GM19240 (cell line): ENCODE results near the gene CENPO.
A peak's percentile ranks its signal among the peaks of the same experiment; 100 is the strongest.
"Not testable (repeated sequence)": the region's sequence is repeated elsewhere in the genome, so short reads cannot be mapped to it uniquely, and the experiment has no call there.

Experiments
- DNase-seq: peaks from one replicate; pipeline ENCODE4 v3.0.0; 2011; ENCODE audit warnings: low spot score; ENCODE audit not compliant: insufficient read length

The CENPO gene

GRCh38 chr2:24824071-24824588 is 30.9 kb downstream of the CENPO start:
- no peak for DNase-seq

GRCh38 chr2:24824966-24825882 is 32.0 kb downstream of the CENPO start:
- DNase-seq, result peak; percentile 45

GRCh38 chr2:24825883-24826772 is 32.9 kb downstream of the CENPO start:
- DNase-seq, result no peak

GRCh38 chr2:24826773-24827145 is 33.5 kb downstream of the CENPO start:
- no peak for DNase-seq

- DNase-seq, result peak; percentile 94
Observed at GRCh38 chr2:24827321-24828237, 34.4 kb downstream of the CENPO start.

- DNase-seq, result no peak
Observed at GRCh38 chr2:24828238-24828996, 35.2 kb downstream of the CENPO start.

GRCh38 chr2:24830351-24830750 is 37.1 kb downstream of the CENPO start:
- no peak for DNase-seq

GRCh38 chr2:24830786-24831185 is 37.6 kb downstream of the CENPO start:
- no peak for DNase-seq

GRCh38 chr2:24831221-24832072 is 38.2 kb downstream of the CENPO start:
- no peak for DNase-seq

GRCh38 chr2:24832073-24832461 is 38.8 kb downstream of the CENPO start:
- DNase-seq, result no peak

- no peak for DNase-seq
Observed at GRCh38 chr2:24832521-24832920, 39.3 kb downstream of the CENPO start.

- no peak for DNase-seq
Observed at GRCh38 chr2:24832931-24833701, 39.9 kb downstream of the CENPO start.

- DNase-seq, result no peak
Observed at GRCh38 chr2:24833821-24834732, 40.9 kb downstream of the CENPO start.

GRCh38 chr2:24834733-24835395 is 41.6 kb downstream of the CENPO start:
- no peak for DNase-seq

- DNase-seq, result not testable (repeated sequence)
Observed at GRCh38 chr2:24835411-24835810, 42.2 kb downstream of the CENPO start.

GRCh38 chr2:24836206-24836605 is 43.0 kb downstream of the CENPO start:
- DNase-seq, result no peak

GRCh38 chr2:24836706-24837105 is 43.5 kb downstream of the CENPO start:
- DNase-seq, result no peak
